GM12878 (cell line): Measurements from ENCODE around the gene MEGF9. TPM values are rescaled to one million over a fixed set of nuclear protein-coding genes. Genes with fewer than 3 reads are reported as not detected.
A peak's percentile ranks its signal among the peaks of the same experiment; 100 is the strongest.

Experiments
- ATAC-seq: fragments of 200-7000 bp; cut with Tn5 transposase; 3 replicates; pipeline ENCODE4 v1.9.1; 2020; ENCODE audit warnings: mild to moderate bottlenecking, moderate library complexity
- BruUV-seq: library from RNA; stranded (reverse); fragments of 400-500 nt; replicated peaks from 2 replicates; lab custom pipeline; 2021; lab: Mats Ljungman, UMichigan
- CTCF ChIA-PET: fragments of 300-600 bp; sonication (Branson Sonifier 250); formaldehyde crosslinking; extraction: SDS; loops from one replicate; lab custom pipeline; 2021; ENCODE audit warnings: inconsistent platforms; lab: Yijun Ruan, JAX
- POLR2A ChIA-PET: fragments of 350-600 bp; formaldehyde crosslinking; extraction: SDS; loops from one replicate; lab custom pipeline; 2021; ENCODE audit warnings: inconsistent platforms; lab: Charles Lee
- RAD21 ChIA-PET: fragments of 300-600 bp; sonication (Branson Sonifier 250); formaldehyde crosslinking; loops from one replicate; lab custom pipeline; 2023; ENCODE audit warnings: antibody characterized with exemption; ENCODE audit not compliant: unreplicated experiment; lab: Charles Lee
- SMC1A ChIA-PET: fragments of 300-600 bp; sonication (Branson Sonifier 250); formaldehyde crosslinking; loops from one replicate; lab custom pipeline; 2023; ENCODE audit not compliant: unreplicated experiment, uncharacterized antibody; lab: Charles Lee
- DNase-seq: peaks from one replicate; pipeline ENCODE4 v3.0.0-alpha.2; 2011; ENCODE audit warnings: low read depth, low spot score
- FAIRE-seq: peaks from 3 replicates; lab custom pipeline; 2011; peaks lifted over from hg19 to GRCh38; lab: Jason Lieb, UNC
- H2AFZ ChIP-seq: 2 replicates; pipeline ENCODE4 v1.6.0; 2011; ENCODE audit warnings: low read depth, low read length, control low read depth; ENCODE audit not compliant: control insufficient read depth
- H3K27ac ChIP-seq: 2 replicates; pipeline ENCODE4 v1.5.1; 2011; ENCODE audit warnings: control low read depth; ENCODE audit not compliant: control insufficient read depth, insufficient read depth
- H3K27me3 ChIP-seq, 2 experiments: replicated peaks in 1 of 2; 2 replicates each; pipeline versions ENCODE4 v1.6.0 to v1.6.1; 2011; ENCODE audit warnings: low read length in 1 of 2; ENCODE audit not compliant: control insufficient read depth in 2 of 2, insufficient read depth in 2 of 2
- H3K36me3 ChIP-seq, 2 experiments: 2 replicates each; pipeline ENCODE4 v1.5.1; 2011; ENCODE audit warnings: low read length in 1 of 2; ENCODE audit not compliant: control insufficient read depth in 2 of 2, insufficient read depth in 2 of 2
- H3K4me1 ChIP-seq: 2 replicates; pipeline ENCODE4 v1.6.1; 2011; ENCODE audit warnings: mild to moderate bottlenecking, low read length, moderate library complexity, mixed read lengths; ENCODE audit not compliant: control insufficient read depth, insufficient read depth
- H3K4me2 ChIP-seq: 2 replicates; pipeline ENCODE4 v1.6.0; 2011; ENCODE audit warnings: control low read depth; ENCODE audit not compliant: control insufficient read depth, insufficient read depth
- H3K4me3 ChIP-seq: fragments of 200-600 bp; sonication (generic); 2 replicates; pipeline ENCODE4 v1.5.1; 2016
- H3K79me2 ChIP-seq: 2 replicates; pipeline ENCODE4 v1.6.0; 2011; ENCODE audit warnings: low read length; ENCODE audit not compliant: control insufficient read depth, insufficient read depth
- H3K9ac ChIP-seq: 2 replicates; pipeline ENCODE4 v1.8.0; 2011; ENCODE audit warnings: low read length, control low read depth, mixed read lengths; ENCODE audit not compliant: control insufficient read depth, insufficient read depth
- H3K9me3 ChIP-seq: replicated peaks from 3 replicates; pipeline ENCODE4 v1.5.1; 2011; ENCODE audit warnings: mild to moderate bottlenecking, low read length; ENCODE audit not compliant: control insufficient read depth, insufficient read depth
- H4K20me1 ChIP-seq: 2 replicates; pipeline ENCODE4 v1.6.0; 2011; ENCODE audit not compliant: control insufficient read depth, insufficient read depth
- BACH1 ChIP-seq: fragments of 450-650 bp; IDR thresholded peaks from 2 replicates; pipeline ENCODE4 v1.6.1; 2017; ENCODE audit warnings: mild to moderate bottlenecking, borderline replicate concordance
- CBX5 ChIP-seq: sonication (generic); IDR thresholded peaks from 2 replicates; pipeline ENCODE4 v1.6.1; 2016; ENCODE audit warnings: low read depth, moderate library complexity, mild to moderate bottlenecking, inconsistent platforms
- NFXL1 ChIP-seq: fragments of 450-650 bp; IDR thresholded peaks from 2 replicates; pipeline ENCODE4 v1.6.1; 2017; ENCODE audit warnings: antibody characterized with exemption, mild to moderate bottlenecking, borderline replicate concordance
- NRF1 ChIP-seq: conservative IDR thresholded peaks from 2 replicates; pipeline ENCODE4 v1.6.1; 2011; ENCODE audit warnings: mild to moderate bottlenecking, low read depth, low read length, improper control_type of control experiment
- PAX8 ChIP-seq: fragments of 450-650 bp; IDR thresholded peaks from 2 replicates; pipeline ENCODE4 v1.6.1; 2017; ENCODE audit warnings: mild to moderate bottlenecking, moderate library complexity
- RCOR1 ChIP-seq: conservative IDR thresholded peaks from 2 replicates; pipeline ENCODE4 v1.6.1; 2012; ENCODE audit warnings: low read depth, low read length, improper control_type of control experiment
- RUNX3 ChIP-seq: IDR thresholded peaks from 2 replicates; pipeline ENCODE4 v1.6.1; 2012; ENCODE audit warnings: low read length, inconsistent platforms
- SP1 ChIP-seq: IDR thresholded peaks from one replicate; pipeline ENCODE4 v1.6.1; 2011; ENCODE audit warnings: low read depth, low read length
- STAT3 ChIP-seq: IDR thresholded peaks from 2 replicates; pipeline ENCODE4 v1.6.1; 2011; ENCODE audit warnings: low read depth, low read length, improper control_type of control experiment
- ZNF217 ChIP-seq: fragments of 450-650 bp; IDR thresholded peaks from 2 replicates; pipeline ENCODE4 v1.6.1; 2017; ENCODE audit warnings: antibody characterized with exemption, mild to moderate bottlenecking
- ZNF24 ChIP-seq: fragments of 450-650 bp; IDR thresholded peaks from 2 replicates; pipeline ENCODE4 v1.6.1; 2017; ENCODE audit warnings: antibody characterized with exemption, mild to moderate bottlenecking
- WGBS: methylation state at CpG from one replicate; pipeline ENCODE4 v1.1.6; 2016; ENCODE audit warnings: low lambda C conversion rate; ENCODE audit not compliant: insufficient replicate concordance, insufficient coverage; ENCODE audit errors: missing lambda C conversion rate; 5-methylcytosine and 5-hydroxymethylcytosine counted together
- in situ Hi-C: fragments of 300-500 bp; cut with MboI; formaldehyde crosslinking; loops from 9 replicates; pipeline ENCODE4 v1.14.3; 2018; ENCODE audit warnings: mixed read lengths
- intact Hi-C: fragments of 100-400 bp; cut with micrococcal nuclease; formaldehyde crosslinking; loops from one replicate; pipeline ENCODE4 v1.14.2; 2022; ENCODE audit not compliant: unreplicated experiment
- polyA plus RNA-seq, 11 experiments: library from polyadenylated mRNA; depleted of rRNA in 4 of 11; unstranded in 6 of 11; stranded (reverse) in 5 of 11; fragments of >200 nt; fragmentation: Nextera tagmentation in 4 of 11; fragmentation: Illumina TruSeq in 1 of 11; extraction: Ambion mirVana in 4 of 11; extraction: Trizol in 1 of 11; gene quantifications; 1 replicate in 1 of 11; 2 replicates in 10 of 11; pipeline versions ENCODE4 v1.2.1 to v1.2.3, GENCODE V29; 2011 to 2016; ENCODE audit warnings: inconsistent platforms in 2 of 11, missing spikeins in 2 of 11, low read depth in 1 of 11
- total RNA-seq, 4 experiments: library from RNA; depleted of rRNA in 3 of 4; stranded (reverse); fragments of >200 nt in 3 of 4; fragmentation: Illumina TruSeq in 1 of 4; extraction: Trizol in 1 of 4; gene quantifications; 2 replicates each; pipeline versions ENCODE4 v1.2.1 to v1.2.3, GENCODE V29; 2013 to 2021
- TF ChIP-seq, protein P1 (sequence below): fragments of 450-650 bp; formaldehyde crosslinking; IDR thresholded peaks from 2 replicates; pipeline ENCODE4 v1.5.0; 2022; ENCODE audit warnings: mild to moderate bottlenecking, missing genetic modification characterization
- TF ChIP-seq, protein P2 (sequence below): fragments of 450-650 bp; IDR thresholded peaks from 2 replicates; pipeline ENCODE4 v1.6.1; 2017; ENCODE audit warnings: mild to moderate bottlenecking, moderate library complexity
- TF ChIP-seq, protein P3 (sequence below), 3 experiments: IDR thresholded peaks in 2 of 3; conservative IDR thresholded peaks in 1 of 3; 2 replicates each; pipeline ENCODE4 v1.5.1; 2011; ENCODE audit warnings: low read depth in 3 of 3, low read length in 3 of 3, mild to moderate bottlenecking in 3 of 3, control low read depth in 2 of 3, moderate library complexity in 2 of 3, inconsistent platforms in 1 of 3, mixed read lengths in 1 of 3; ENCODE audit not compliant: control insufficient read depth in 2 of 3, insufficient read depth in 1 of 3; ENCODE audit errors: extremely low read depth in 1 of 3

Gene MEGF9
- total and polyA plus RNA-seq, 10 of the 15 experiments (the other 5 are each of a cell fraction or from before 2014, with no cell fraction given): 0.71 to 5.1 (median 2.6) TPM

DNA sequence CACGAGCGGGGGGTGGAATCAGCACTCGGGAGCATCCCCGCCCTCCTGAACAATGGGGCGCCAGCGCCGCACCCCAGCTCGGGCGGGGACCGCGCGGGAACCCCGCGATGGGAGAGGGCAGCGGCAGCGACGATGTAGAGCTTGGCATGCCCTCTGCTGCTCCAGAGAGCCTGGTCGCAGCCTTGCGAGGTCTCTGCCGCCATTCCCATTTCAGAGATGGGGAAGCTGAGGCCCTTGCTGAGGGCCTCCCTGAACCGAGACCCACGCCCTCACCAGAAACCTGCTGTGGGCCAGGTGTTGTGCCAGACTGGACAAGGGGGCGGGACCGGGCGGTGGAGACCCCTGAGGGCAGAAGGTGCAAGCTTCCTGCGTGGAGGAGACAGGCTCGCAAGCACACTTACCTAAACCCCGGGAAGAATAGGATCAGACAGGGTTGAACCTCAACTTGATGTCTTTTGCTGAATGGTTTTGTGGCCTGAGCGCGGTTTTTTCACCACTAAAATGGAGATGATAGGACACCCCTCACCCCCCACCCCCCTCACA is 647 bp upstream of the MEGF9 start:
- no peaks in the 10 kb centered on the region; the same call in 1 of the 2 replicates for H3K79me2 ChIP-seq
- no peaks in the 10 kb centered on the region for H4K20me1 ChIP-seq
- ChIA-PET CTCF (interaction anchor here (1.0 to 1.6 kb wide), 2 partner anchors 16 to 356 kb away, joined by 3 read pairs; no protein-coding TSS in a partner anchor), SMC1A (no interaction called here), POLR2A (interaction anchor here (0.7 kb wide), 1 partner anchor 78 kb away, joined by 3 read pairs; the partner anchor contains the start of gene FBXW2), RAD21 (no interaction called here)
- intact Hi-C loops: loop anchor here (5.0 kb wide), 1 partner anchor 98 kb away; no protein-coding TSS in a partner anchor
- 4% methylated on average over 29 of the region's 30 CpGs for WGBS
- H3K4me2 ChIP-seq: peak overlapping the region; percentile 84
- no peaks in the 10 kb centered on the region for H3K36me3 ChIP-seq
- no peak for ATAC-seq
- H3K4me1 ChIP-seq: peaks cover 15% of the 10 kb centered on the region
- in situ Hi-C loops: no loop called here
- peak overlapping the region; percentile 80 for H3K4me3 ChIP-seq
- H3K27ac ChIP-seq: no peak overlapping the region; the same call in none of the 2 replicates
- no peak for FAIRE-seq
- H3K9me3 ChIP-seq: no peaks in the 10 kb centered on the region; the same call in 2 of the 3 replicates
- DNase-seq: no peak
- no peaks in the 10 kb centered on the region for H3K27me3 ChIP-seq
- H3K9ac ChIP-seq: peak overlapping the region; percentile 71
- peak overlapping the region; percentile 81 for H2AFZ ChIP-seq
- no TSS peak for BruUV-seq
- no peak for TF ChIP-seq NRF1
- TF ChIP-seq, protein P1, sequence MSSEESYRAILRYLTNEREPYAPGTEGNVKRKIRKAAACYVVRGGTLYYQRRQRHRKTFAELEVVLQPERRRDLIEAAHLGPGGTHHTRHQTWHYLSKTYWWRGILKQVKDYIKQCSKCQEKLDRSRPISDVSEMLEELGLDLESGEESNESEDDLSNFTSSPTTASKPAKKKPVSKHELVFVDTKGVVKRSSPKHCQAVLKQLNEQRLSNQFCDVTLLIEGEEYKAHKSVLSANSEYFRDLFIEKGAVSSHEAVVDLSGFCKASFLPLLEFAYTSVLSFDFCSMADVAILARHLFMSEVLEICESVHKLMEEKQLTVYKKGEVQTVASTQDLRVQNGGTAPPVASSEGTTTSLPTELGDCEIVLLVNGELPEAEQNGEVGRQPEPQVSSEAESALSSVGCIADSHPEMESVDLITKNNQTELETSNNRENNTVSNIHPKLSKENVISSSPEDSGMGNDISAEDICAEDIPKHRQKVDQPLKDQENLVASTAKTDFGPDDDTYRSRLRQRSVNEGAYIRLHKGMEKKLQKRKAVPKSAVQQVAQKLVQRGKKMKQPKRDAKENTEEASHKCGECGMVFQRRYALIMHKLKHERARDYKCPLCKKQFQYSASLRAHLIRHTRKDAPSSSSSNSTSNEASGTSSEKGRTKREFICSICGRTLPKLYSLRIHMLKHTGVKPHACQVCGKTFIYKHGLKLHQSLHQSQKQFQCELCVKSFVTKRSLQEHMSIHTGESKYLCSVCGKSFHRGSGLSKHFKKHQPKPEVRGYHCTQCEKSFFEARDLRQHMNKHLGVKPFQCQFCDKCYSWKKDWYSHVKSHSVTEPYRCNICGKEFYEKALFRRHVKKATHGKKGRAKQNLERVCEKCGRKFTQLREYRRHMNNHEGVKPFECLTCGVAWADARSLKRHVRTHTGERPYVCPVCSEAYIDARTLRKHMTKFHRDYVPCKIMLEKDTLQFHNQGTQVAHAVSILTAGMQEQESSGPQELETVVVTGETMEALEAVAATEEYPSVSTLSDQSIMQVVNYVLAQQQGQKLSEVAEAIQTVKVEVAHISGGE (CRISPR knock-in tag): no peak
- no peak for TF ChIP-seq SP1
- TF ChIP-seq RUNX3: peak; percentile 5; the same call in 1 of the 2 replicates
- TF ChIP-seq RCOR1: no peak
- TF ChIP-seq, protein P2, sequence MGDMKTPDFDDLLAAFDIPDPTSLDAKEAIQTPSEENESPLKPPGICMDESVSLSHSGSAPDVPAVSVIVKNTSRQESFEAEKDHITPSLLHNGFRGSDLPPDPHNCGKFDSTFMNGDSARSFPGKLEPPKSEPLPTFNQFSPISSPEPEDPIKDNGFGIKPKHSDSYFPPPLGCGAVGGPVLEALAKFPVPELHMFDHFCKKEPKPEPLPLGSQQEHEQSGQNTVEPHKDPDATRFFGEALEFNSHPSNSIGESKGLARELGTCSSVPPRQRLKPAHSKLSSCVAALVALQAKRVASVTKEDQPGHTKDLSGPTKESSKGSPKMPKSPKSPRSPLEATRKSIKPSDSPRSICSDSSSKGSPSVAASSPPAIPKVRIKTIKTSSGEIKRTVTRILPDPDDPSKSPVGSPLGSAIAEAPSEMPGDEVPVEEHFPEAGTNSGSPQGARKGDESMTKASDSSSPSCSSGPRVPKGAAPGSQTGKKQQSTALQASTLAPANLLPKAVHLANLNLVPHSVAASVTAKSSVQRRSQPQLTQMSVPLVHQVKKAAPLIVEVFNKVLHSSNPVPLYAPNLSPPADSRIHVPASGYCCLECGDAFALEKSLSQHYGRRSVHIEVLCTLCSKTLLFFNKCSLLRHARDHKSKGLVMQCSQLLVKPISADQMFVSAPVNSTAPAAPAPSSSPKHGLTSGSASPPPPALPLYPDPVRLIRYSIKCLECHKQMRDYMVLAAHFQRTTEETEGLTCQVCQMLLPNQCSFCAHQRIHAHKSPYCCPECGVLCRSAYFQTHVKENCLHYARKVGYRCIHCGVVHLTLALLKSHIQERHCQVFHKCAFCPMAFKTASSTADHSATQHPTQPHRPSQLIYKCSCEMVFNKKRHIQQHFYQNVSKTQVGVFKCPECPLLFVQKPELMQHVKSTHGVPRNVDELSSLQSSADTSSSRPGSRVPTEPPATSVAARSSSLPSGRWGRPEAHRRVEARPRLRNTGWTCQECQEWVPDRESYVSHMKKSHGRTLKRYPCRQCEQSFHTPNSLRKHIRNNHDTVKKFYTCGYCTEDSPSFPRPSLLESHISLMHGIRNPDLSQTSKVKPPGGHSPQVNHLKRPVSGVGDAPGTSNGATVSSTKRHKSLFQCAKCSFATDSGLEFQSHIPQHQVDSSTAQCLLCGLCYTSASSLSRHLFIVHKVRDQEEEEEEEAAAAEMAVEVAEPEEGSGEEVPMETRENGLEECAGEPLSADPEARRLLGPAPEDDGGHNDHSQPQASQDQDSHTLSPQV: no peak
- TF ChIP-seq BACH1: no peak
- TF ChIP-seq ZNF24: no peak
- TF ChIP-seq, protein P3, sequence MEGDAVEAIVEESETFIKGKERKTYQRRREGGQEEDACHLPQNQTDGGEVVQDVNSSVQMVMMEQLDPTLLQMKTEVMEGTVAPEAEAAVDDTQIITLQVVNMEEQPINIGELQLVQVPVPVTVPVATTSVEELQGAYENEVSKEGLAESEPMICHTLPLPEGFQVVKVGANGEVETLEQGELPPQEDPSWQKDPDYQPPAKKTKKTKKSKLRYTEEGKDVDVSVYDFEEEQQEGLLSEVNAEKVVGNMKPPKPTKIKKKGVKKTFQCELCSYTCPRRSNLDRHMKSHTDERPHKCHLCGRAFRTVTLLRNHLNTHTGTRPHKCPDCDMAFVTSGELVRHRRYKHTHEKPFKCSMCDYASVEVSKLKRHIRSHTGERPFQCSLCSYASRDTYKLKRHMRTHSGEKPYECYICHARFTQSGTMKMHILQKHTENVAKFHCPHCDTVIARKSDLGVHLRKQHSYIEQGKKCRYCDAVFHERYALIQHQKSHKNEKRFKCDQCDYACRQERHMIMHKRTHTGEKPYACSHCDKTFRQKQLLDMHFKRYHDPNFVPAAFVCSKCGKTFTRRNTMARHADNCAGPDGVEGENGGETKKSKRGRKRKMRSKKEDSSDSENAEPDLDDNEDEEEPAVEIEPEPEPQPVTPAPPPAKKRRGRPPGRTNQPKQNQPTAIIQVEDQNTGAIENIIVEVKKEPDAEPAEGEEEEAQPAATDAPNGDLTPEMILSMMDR (IDR thresholded peaks at IDR 0.05 in 2 of 3, conservative IDR thresholded peaks at IDR 0.05 in 1 of 3; ENCODE audit: control insufficient read depth in 2 of 3, extremely low read depth in 1 of 3, insufficient read depth in 1 of 3, low read depth in 3 of 3, low read length in 3 of 3): no peak
- no peak for TF ChIP-seq NFXL1
- no peak for TF ChIP-seq PAX8
- no peak for TF ChIP-seq STAT3
- no peak for TF ChIP-seq CBX5
- TF ChIP-seq ZNF217: 0 out of 2 replicates have a peak, but pooled peaks have one; percentile 11
